IMR-90 (cell line): ENCODE data around the gene GLI1. TPM values are rescaled to one million over a fixed set of nuclear protein-coding genes. Genes with fewer than 3 reads are reported as not detected.

ENCODE experiments used
- ATAC-seq: fragments of 200-7000 bp; cut with Tn5 transposase; 2 replicates; pipeline ENCODE4 v1.9.1; 2020; ENCODE audit warnings: low read depth, mild to moderate bottlenecking, moderate library complexity
- BruUV-seq: library from RNA; stranded (reverse); fragments of 400-500 nt; replicated peaks from 2 replicates; lab custom pipeline; 2021; lab: Mats Ljungman, UMichigan
- CTCF ChIA-PET: fragments of 300-600 bp; formaldehyde crosslinking; extraction: SDS; loops from one replicate; lab custom pipeline; 2021; ENCODE audit warnings: antibody characterized with exemption; lab: Yijun Ruan, JAX
- POLR2A ChIA-PET: fragments of 300-600 bp; sonication (Branson Sonifier 250); formaldehyde crosslinking; loops from one replicate; lab custom pipeline; 2022; ENCODE audit warnings: antibody characterized with exemption; ENCODE audit not compliant: unreplicated experiment; lab: Charles Lee
- DNase-seq: peaks from one replicate; pipeline ENCODE4 v3.0.0; 2013
- H2AFZ ChIP-seq: replicated peaks from 2 replicates; pipeline ENCODE3; 2013; ENCODE audit warnings: low read length, mild to moderate bottlenecking; ENCODE audit not compliant: poor library complexity
- H2AK5ac ChIP-seq: 2 replicates; pipeline ENCODE4 v1.6.1; 2013; ENCODE audit warnings: low read depth, low read length, inconsistent platforms
- H2AK9ac ChIP-seq: replicated peaks from 2 replicates; pipeline ENCODE3; 2013; ENCODE audit warnings: mild to moderate bottlenecking, low read depth, low read length, moderate library complexity; ENCODE audit not compliant: poor library complexity
- H2BK120ac ChIP-seq: 2 replicates; pipeline ENCODE4 v1.6.1; 2013; ENCODE audit warnings: low read depth, low read length, inconsistent platforms
- H2BK15ac ChIP-seq: 3 replicates; pipeline ENCODE4 v1.6.1; 2013; ENCODE audit warnings: low read depth, low read length, inconsistent platforms
- H2BK20ac ChIP-seq: 2 replicates; pipeline ENCODE4 v1.6.1; 2013; ENCODE audit warnings: low read depth, mild to moderate bottlenecking, inconsistent platforms, low read length, moderate library complexity
- H2BK5ac ChIP-seq: 2 replicates; pipeline ENCODE4 v1.6.1; 2013; ENCODE audit warnings: mild to moderate bottlenecking, low read depth, low read length, inconsistent platforms; ENCODE audit not compliant: poor library complexity, severe bottlenecking
- H3K14ac ChIP-seq: replicated peaks from 2 replicates; pipeline ENCODE4 v1.6.1; 2013; ENCODE audit warnings: low read depth, low read length, inconsistent platforms
- H3K18ac ChIP-seq: 2 replicates; pipeline ENCODE4 v1.6.1; 2013; ENCODE audit warnings: low read depth, low read length, control low read depth
- H3K23ac ChIP-seq: 2 replicates; pipeline ENCODE4 v1.6.1; 2013; ENCODE audit warnings: low read depth, low read length, inconsistent platforms
- H3K27ac ChIP-seq: 2 replicates; pipeline ENCODE4 v1.5.1; 2013; ENCODE audit warnings: mild to moderate bottlenecking, control low read depth, low read length; ENCODE audit not compliant: insufficient read depth
- H3K27me3 ChIP-seq: 2 replicates; pipeline ENCODE4 v1.6.1; 2013; ENCODE audit warnings: low read length; ENCODE audit not compliant: control insufficient read depth, insufficient read depth
- H3K36me3 ChIP-seq: 2 replicates; pipeline ENCODE4 v1.6.1; 2013; ENCODE audit warnings: low read length, mixed read lengths; ENCODE audit not compliant: control insufficient read depth, insufficient read depth
- H3K4ac ChIP-seq: 2 replicates; pipeline ENCODE4 v1.6.1; 2013; ENCODE audit warnings: low read depth, low read length, inconsistent platforms
- H3K4me1 ChIP-seq: 2 replicates; pipeline ENCODE4 v1.6.1; 2013; ENCODE audit warnings: low read length, mixed read lengths; ENCODE audit not compliant: control insufficient read depth, insufficient read depth
- H3K4me2 ChIP-seq: 2 replicates; pipeline ENCODE4 v1.6.1; 2013; ENCODE audit warnings: low read depth, mild to moderate bottlenecking, control low read depth, low read length, moderate library complexity
- H3K4me3 ChIP-seq: 2 replicates; pipeline ENCODE4 v1.5.1; 2013; ENCODE audit warnings: low read depth, mild to moderate bottlenecking, control low read depth, low read length, moderate library complexity; ENCODE audit not compliant: insufficient read depth
- H3K56ac ChIP-seq: 2 replicates; pipeline ENCODE4 v1.6.1; 2013; ENCODE audit warnings: low read length, inconsistent platforms; ENCODE audit not compliant: insufficient read depth; ENCODE audit errors: extremely low read depth
- H3K79me1 ChIP-seq, 2 experiments: 2 replicates each; pipeline ENCODE4 v1.6.1; 2013; ENCODE audit warnings: low read length in 2 of 2, inconsistent platforms in 1 of 2, low read depth in 1 of 2
- H3K9ac ChIP-seq: 2 replicates; pipeline ENCODE4 v1.6.1; 2013; ENCODE audit warnings: low read depth, low read length, control low read depth
- H3K9me1 ChIP-seq: 2 replicates; pipeline ENCODE4 v1.6.1; 2013; ENCODE audit warnings: low read length, inconsistent platforms; ENCODE audit not compliant: insufficient read depth
- H3K9me3 ChIP-seq: 2 replicates; pipeline ENCODE4 v1.6.1; 2013; ENCODE audit warnings: low read length; ENCODE audit not compliant: control insufficient read depth, insufficient read depth
- H4K20me1 ChIP-seq: 2 replicates; pipeline ENCODE4 v1.6.1; 2013; ENCODE audit warnings: low read length, inconsistent platforms; ENCODE audit not compliant: insufficient read depth
- H4K5ac ChIP-seq: 2 replicates; pipeline ENCODE4 v1.6.1; 2013; ENCODE audit warnings: mild to moderate bottlenecking, low read depth, low read length, control low read depth
- H4K8ac ChIP-seq, 2 experiments: 2 replicates each; pipeline ENCODE4 v1.6.1; 2013; ENCODE audit warnings: low read depth in 2 of 2, low read length in 2 of 2, control low read depth in 1 of 2, inconsistent platforms in 1 of 2
- H4K91ac ChIP-seq: 2 replicates; pipeline ENCODE4 v1.6.1; 2013; ENCODE audit warnings: low read depth, low read length, inconsistent platforms; ENCODE audit not compliant: insufficient read depth
- CEBPB ChIP-seq: IDR thresholded peaks from 2 replicates; pipeline ENCODE4 v1.6.1; 2012; ENCODE audit warnings: low read depth, low read length, improper control_type of control experiment
- CHD1 ChIP-seq: IDR thresholded peaks from 2 replicates; pipeline ENCODE4 v1.6.1; 2012; ENCODE audit warnings: low read depth, low read length, improper control_type of control experiment
- MAFK ChIP-seq: IDR thresholded peaks from 2 replicates; pipeline ENCODE4 v1.6.1; 2012; ENCODE audit warnings: low read depth, low read length, improper control_type of control experiment
- MAZ ChIP-seq: IDR thresholded peaks from 2 replicates; pipeline ENCODE4 v1.6.1; 2012; ENCODE audit warnings: low read depth, mild to moderate bottlenecking, low read length, improper control_type of control experiment, moderate library complexity, borderline replicate concordance
- MXI1 ChIP-seq: IDR thresholded peaks from 2 replicates; pipeline ENCODE4 v1.6.1; 2012; ENCODE audit warnings: low read depth, mild to moderate bottlenecking, low read length, moderate library complexity, borderline replicate concordance
- NFE2L2 ChIP-seq: fragments of 150-350 bp; IDR thresholded peaks from 2 replicates; pipeline ENCODE4 v1.6.1; 2016; ENCODE audit warnings: low read depth, mild to moderate bottlenecking, low read length
- POLR2A ChIP-seq: IDR thresholded peaks from 2 replicates; pipeline ENCODE4 v1.6.1; 2012; ENCODE audit warnings: mild to moderate bottlenecking, low read depth, low read length
- RAD21 ChIP-seq: IDR thresholded peaks from 2 replicates; pipeline ENCODE4 v1.6.1; 2012; ENCODE audit warnings: low read length, improper control_type of control experiment
- RCOR1 ChIP-seq: IDR thresholded peaks from 2 replicates; pipeline ENCODE4 v1.6.1; 2012; ENCODE audit warnings: mild to moderate bottlenecking, low read length, improper control_type of control experiment; ENCODE audit not compliant: insufficient replicate concordance
- RFX5 ChIP-seq: IDR thresholded peaks from 2 replicates; pipeline ENCODE4 v1.8.0; 2012; ENCODE audit warnings: low read depth, mild to moderate bottlenecking, low read length, moderate library complexity
- SMC3 ChIP-seq: fragments of 150-350 bp; IDR thresholded peaks from 2 replicates; pipeline ENCODE4 v1.6.1; 2016; ENCODE audit warnings: low read depth, mild to moderate bottlenecking, antibody characterized with exemption, low read length, moderate library complexity
- WGBS, 2 experiments: methylation state at CpG; one replicate each; pipeline versions ENCODE4 v1.1.5 to v1.1.7; 2013; ENCODE audit warnings: missing lambda C conversion rate in 2 of 2; ENCODE audit not compliant: insufficient read length in 1 of 2; ENCODE audit errors: extremely low coverage in 2 of 2; 5-methylcytosine and 5-hydroxymethylcytosine counted together
- dilution Hi-C: fragments of 300-500 bp; cut with HindIII; formaldehyde crosslinking; loops from one replicate; pipeline ENCODE4 v1.14.3; 2018; ENCODE audit warnings: low sequenced_read_pairs; ENCODE audit not compliant: unreplicated experiment
- in situ Hi-C: fragments of 300-500 bp; cut with MboI; formaldehyde crosslinking; loops from 3 replicates; pipeline ENCODE4 v1.14.3; 2019; ENCODE audit warnings: low sequenced_read_pairs, inconsistent platforms, mixed read lengths
- intact Hi-C: fragments of 100-400 bp; cut with micrococcal nuclease; formaldehyde crosslinking; loops from 2 replicates; pipeline ENCODE4 v1.10.0; 2022
- polyA plus RNA-seq, 3 experiments: library from polyadenylated mRNA; depleted of rRNA; stranded (reverse); fragments of >200 nt; gene quantifications; 2 replicates each; pipeline ENCODE4 v1.2.3, GENCODE V29; 2012; ENCODE audit warnings: low replicate concordance in 1 of 3
- total RNA-seq: library from RNA; depleted of rRNA; stranded (reverse); fragments of >200 nt; gene quantifications from 2 replicates; pipeline ENCODE4 v1.2.3, GENCODE V29; 2012
- TF ChIP-seq, protein P1 (sequence below): conservative IDR thresholded peaks from 2 replicates; pipeline ENCODE4 v1.5.1; 2012; ENCODE audit warnings: mild to moderate bottlenecking, low read depth, low read length, improper control_type of control experiment
- TF ChIP-seq, protein P2 (sequence below): fragments of 150-350 bp; IDR thresholded peaks from 2 replicates; pipeline ENCODE4 v1.6.1; 2016; ENCODE audit warnings: low read depth, mild to moderate bottlenecking, low read length, moderate library complexity, borderline replicate concordance
- TF ChIP-seq, protein P3 (sequence below): fragments of 150-350 bp; IDR thresholded peaks from 2 replicates; pipeline ENCODE4 v1.6.1; 2017; ENCODE audit warnings: mild to moderate bottlenecking, antibody characterized with exemption, low read length, low read depth

Gene GLI1
- total and polyA plus RNA-seq, 2 of the 4 experiments (the other 2 are of a cell fraction): 1.3 to 3.8 TPM

DNA sequence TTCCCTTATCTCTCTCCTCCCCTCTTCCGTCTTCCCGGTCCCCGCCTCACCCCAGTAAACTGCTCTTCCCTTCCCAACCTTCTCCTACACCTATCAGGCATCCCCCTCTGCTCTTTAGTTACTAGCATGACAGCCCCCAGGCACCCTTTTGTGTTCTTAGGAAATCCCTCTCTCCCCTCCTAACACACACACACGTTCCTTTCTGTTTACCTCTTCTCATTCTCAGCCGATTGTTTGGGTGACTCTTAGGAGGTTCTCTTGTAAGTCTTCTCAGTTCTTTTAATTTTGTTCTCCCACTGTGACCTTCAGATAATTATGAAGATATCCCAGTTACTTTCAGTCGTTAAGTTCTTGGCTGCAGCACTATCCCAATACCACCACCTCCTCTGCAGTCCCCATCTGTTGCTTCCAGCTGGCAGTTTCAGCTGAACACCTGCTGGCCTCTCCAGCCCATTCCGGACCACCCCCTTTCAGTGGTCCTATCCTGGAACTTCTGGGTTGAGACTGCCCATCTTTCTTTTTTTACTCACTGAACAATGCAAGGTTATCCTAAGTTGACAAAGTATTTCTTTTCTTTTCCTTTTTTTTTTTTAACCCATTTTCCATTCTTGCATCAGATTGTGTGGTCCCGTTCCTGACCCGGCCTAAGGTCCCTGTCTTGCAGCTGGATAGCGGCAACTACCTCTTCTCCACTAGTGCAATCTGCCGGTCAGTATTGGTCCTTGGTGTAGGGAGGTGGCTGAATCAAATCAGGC is 29.0 kb downstream of the GLI1 start:
- Histone ChIP-seq H2AK5ac (peak overlapping the region; percentile 96), H4K5ac (peak overlapping the region; percentile 69), H2AK9ac (peak overlapping the region; percentile 100), H3K4ac (peak overlapping the region; percentile 95), H2BK120ac (peak overlapping the region; percentile 48), H3K14ac (peak overlapping the region; percentile 95), H3K4me1 (peaks cover 7% of the 10 kb centered on the region), H3K36me3 (peaks cover 29% of the 10 kb centered on the region), H3K4me3 (peak overlapping the region; percentile 89), H2BK15ac (peak overlapping the region; percentile 28; the same call in 1 of the 3 replicates), H3K23ac (peak overlapping the region; percentile 99), H3K27me3 (no peaks in the 10 kb centered on the region), H3K4me2 (peak overlapping the region; percentile 88), H4K8ac (peak overlapping the region; percentile 75 to 93), H3K9ac (peak overlapping the region; percentile 99), H2BK20ac (peak overlapping the region; percentile 17; the same call in 1 of the 2 replicates), H3K9me3 (no peaks in the 10 kb centered on the region), H3K79me1 (peaks cover 33 to 51% of the 10 kb centered on the region in 2 experiments), H2AFZ (peak overlapping the region; percentile 97), H4K91ac (peak overlapping the region; percentile 90), H3K27ac (peak overlapping the region; percentile 96), H3K9me1 (peaks cover 15% of the 10 kb centered on the region), H3K56ac (peak overlapping the region; percentile 92), H3K18ac (peak overlapping the region; percentile 62; the same call in 1 of the 2 replicates), H4K20me1 (peaks cover 23% of the 10 kb centered on the region; the same call in 1 of the 2 replicates), H2BK5ac (peak overlapping the region; percentile 88)
- ATAC-seq (peak; percentile 33), DNase-seq (peak; percentile 35)
- BruUV-seq: TSS peak; percentile 48
- in situ Hi-C loops (no loop called here), dilution Hi-C loops (no loop called here), intact Hi-C loops (no loop called here)
- POLR2A ChIA-PET: no interaction called here
- CTCF ChIA-PET: no interaction called here
- WGBS, 2 experiments: 2% methylated on average over 4 of the region's 11 CpGs; no CpG with 5 or more reads in 1 of the 2 experiments
- TF ChIP-seq RAD21 (no peak), MXI1 (no peak; the same call in 1 of the 2 replicates), RFX5 (no peak), MAFK (no peak), RCOR1 (no peak), CEBPB (no peak), POLR2A (no peak), SMC3 (no peak), MAZ (no peak), NFE2L2 (no peak), CHD1 (no peak)
- TF ChIP-seq, protein P1, sequence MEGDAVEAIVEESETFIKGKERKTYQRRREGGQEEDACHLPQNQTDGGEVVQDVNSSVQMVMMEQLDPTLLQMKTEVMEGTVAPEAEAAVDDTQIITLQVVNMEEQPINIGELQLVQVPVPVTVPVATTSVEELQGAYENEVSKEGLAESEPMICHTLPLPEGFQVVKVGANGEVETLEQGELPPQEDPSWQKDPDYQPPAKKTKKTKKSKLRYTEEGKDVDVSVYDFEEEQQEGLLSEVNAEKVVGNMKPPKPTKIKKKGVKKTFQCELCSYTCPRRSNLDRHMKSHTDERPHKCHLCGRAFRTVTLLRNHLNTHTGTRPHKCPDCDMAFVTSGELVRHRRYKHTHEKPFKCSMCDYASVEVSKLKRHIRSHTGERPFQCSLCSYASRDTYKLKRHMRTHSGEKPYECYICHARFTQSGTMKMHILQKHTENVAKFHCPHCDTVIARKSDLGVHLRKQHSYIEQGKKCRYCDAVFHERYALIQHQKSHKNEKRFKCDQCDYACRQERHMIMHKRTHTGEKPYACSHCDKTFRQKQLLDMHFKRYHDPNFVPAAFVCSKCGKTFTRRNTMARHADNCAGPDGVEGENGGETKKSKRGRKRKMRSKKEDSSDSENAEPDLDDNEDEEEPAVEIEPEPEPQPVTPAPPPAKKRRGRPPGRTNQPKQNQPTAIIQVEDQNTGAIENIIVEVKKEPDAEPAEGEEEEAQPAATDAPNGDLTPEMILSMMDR: no peak
- TF ChIP-seq, protein P2, sequence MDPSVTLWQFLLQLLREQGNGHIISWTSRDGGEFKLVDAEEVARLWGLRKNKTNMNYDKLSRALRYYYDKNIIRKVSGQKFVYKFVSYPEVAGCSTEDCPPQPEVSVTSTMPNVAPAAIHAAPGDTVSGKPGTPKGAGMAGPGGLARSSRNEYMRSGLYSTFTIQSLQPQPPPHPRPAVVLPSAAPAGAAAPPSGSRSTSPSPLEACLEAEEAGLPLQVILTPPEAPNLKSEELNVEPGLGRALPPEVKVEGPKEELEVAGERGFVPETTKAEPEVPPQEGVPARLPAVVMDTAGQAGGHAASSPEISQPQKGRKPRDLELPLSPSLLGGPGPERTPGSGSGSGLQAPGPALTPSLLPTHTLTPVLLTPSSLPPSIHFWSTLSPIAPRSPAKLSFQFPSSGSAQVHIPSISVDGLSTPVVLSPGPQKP: no peak
- TF ChIP-seq, protein P3, sequence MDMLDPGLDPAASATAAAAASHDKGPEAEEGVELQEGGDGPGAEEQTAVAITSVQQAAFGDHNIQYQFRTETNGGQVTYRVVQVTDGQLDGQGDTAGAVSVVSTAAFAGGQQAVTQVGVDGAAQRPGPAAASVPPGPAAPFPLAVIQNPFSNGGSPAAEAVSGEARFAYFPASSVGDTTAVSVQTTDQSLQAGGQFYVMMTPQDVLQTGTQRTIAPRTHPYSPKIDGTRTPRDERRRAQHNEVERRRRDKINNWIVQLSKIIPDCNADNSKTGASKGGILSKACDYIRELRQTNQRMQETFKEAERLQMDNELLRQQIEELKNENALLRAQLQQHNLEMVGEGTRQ: no peak
